UCSD-AML1 (cell line): ENCODE results near the gene KCNC4.

Experiments
- DNase-seq: peaks from one replicate; lab custom pipeline; 2025; ENCODE audit not compliant: unreplicated experiment; lab: John Stamatoyannopoulos, UW

Gene KCNC4

GRCh38 chr1:110211496-110212168, 1.5 kb downstream of the KCNC4 start:
- DNase-seq = no peak

- no peak for DNase-seq
These were observed 2.3 kb downstream of the KCNC4 start for GRCh38 chr1:110212169-110213142.

DNA sequence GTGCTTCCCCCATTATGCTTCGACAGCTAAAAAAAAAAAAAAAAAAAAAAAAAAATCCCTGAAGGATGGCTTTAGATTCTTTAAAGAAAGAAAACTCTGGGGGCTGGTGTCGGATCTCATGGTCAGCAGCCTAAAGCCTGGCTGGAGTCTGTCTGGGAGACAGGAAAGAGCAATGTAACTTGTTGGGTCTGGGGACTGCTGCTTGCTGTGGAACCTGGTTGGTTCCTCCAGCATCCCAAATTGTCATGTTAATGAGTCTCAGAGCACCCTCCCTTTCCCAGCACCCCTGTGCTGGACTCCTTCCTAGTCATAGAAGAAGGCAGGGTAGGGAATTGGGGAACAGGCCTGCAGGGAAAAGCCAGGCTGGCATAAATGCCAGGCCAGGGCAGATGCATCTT, 3.0 kb downstream of the KCNC4 start:
- DNase-seq = no peak

GRCh38 chr1:110214454-110215404, 4.6 kb downstream of the KCNC4 start:
- DNase-seq = no peak

GRCh38 chr1:110215621-110216515, 5.8 kb downstream of the KCNC4 start:
- DNase-seq = no peak

DNA sequence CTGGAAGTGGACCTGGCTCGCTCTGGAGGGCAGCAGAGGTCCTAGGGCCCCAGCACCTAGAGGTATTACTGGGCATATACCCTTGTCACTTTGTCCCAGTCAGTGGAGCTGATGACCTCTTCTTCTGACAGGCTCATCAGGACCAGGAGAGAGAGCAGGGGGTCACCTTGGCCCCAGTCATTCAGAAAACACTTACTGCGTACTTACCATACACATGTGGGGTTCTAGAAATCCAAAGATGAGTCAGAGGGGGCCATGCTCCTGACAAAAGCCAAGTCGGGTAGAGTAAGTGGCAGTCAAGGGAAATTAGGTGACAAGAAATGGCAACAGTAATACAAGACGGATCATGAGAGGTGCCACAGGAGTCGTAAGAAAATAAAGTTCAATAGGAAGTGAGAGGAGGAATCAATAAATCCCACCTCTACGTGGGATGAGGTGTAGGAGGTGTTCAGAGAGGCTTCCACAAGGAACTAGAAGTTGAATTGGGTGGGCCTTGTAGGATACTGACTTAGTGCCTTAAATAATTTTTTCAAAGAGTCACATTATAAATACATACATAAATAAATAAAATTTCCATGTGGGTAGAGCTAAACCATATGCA, 6.8 kb downstream of the KCNC4 start:
- no peak for DNase-seq

DNA sequence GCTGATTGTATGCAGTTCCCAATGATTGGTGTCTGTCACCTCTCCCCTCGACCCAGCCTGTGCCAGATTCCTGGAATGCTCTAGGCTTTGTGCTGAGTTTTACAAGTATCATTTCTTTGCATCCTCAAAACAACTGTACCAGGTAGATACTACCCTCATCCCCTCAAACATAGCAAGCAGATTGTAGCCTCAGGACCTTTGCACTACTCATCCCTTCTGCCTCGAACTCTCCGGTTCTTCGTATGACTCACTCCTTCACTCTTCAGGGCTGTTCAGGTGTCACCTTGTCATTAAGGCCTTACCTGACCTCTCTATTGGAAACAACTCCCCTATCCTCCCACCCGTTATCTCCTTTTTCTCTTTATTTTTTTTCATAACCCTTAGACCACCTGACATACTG, 8.0 kb downstream of the KCNC4 start:
- no peak for DNase-seq

DNA sequence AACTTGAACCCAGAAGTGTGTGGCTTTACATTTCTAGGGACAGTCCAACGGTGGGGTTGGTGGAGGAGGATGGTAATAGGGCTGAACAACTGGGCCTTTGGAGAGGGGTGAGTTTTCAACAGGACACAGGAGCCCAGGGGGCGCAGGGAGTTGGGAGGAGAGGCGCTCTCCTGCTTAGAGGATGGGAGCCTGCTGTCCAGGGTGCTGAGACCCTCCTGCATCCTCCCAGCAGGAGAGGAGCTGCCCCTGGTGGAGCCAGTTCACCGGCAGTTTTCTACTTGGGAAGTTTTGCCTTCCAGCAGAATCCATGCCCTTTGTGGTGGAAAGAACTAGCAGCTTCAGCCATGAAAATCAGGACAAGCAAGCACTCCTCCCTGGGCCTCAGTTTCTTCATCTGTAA, 8.6 kb downstream of the KCNC4 start:
- no peak for DNase-seq

GRCh38 chr1:110220324-110220723, 10.2 kb downstream of the KCNC4 start:
- no peak for DNase-seq

DNA sequence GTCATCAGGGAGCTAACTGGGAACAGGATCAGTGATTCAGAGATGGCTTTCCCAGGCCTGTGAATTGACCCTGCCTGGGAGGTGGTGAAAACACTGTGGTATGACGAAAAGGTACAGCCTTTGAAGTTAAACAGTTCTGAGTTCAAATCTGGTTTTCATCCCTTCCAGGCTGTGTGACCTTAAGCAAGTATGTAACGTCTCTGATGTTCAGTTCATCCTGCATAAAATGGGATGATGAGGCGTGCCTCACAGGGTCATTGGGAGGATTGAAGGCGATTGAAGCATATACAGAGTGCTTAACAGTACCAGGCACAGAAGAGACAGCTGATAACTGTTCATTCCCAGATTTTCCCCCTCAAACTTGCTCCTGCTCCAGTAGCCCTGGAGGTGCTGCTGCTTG, 11.0 kb downstream of the KCNC4 start:
- no peak for DNase-seq

- no peak for DNase-seq
These were observed 13.0 kb downstream of the KCNC4 start for GRCh38 chr1:110223127-110223526.

DNA sequence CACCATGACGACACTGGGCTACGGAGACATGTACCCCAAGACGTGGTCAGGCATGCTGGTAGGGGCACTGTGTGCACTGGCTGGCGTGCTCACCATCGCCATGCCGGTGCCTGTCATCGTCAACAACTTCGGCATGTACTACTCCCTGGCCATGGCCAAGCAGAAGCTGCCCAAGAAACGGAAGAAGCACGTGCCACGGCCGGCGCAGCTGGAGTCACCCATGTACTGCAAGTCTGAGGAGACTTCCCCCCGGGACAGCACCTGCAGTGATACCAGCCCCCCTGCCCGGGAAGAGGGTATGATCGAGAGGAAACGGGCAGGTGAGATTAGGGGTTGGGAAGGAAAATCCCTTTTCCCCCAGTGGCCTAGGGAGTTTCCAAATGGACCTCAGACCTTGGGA, 13.5 kb downstream of the KCNC4 start:
- DNase-seq = no peak

GRCh38 chr1:110224240-110224995, 14.3 kb downstream of the KCNC4 start:
- no peak for DNase-seq

DNA sequence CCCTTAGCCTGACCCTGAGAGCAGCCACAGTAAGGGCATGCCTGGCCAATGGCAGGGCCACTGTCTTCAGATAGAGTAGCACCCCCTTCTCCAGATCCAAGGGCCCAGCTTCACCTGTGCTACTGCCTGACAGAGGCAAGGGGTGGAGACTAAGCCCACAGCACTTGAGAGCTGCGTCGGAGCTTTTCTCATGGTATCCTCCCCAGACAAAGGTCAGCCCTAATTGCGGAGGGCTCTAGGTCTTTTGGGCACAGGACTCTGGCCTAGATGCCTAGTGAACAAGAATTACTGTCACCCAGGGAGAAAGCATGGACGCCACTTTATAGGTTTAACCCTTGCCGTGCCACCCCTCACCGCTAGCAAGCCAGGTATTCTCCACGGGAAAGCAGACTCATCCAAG, 15.1 kb downstream of the KCNC4 start:
- DNase-seq = no peak

GRCh38 chr1:110225756-110226404, 15.8 kb downstream of the KCNC4 start:
- DNase-seq = no peak

DNA sequence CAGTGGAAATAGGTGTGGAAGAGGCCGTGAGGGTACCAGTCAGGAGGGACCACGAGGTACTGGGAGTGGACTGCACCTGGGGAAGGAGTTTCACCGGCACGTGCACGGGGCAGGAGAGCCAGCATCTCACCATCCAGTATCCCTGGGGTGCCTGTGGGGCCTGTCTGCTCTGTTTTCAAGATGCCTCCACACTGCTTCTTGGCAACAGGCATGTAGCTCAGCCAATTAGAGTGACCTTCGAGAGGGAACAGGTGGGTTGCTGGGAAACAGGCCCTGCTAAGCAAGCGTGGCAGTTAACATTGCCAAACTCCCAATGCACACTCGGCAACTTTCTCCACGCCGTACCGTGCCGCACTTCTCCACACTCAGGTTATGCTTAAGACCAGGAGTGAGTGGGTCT, 17.7 kb downstream of the KCNC4 start:
- no peak for DNase-seq

DNA sequence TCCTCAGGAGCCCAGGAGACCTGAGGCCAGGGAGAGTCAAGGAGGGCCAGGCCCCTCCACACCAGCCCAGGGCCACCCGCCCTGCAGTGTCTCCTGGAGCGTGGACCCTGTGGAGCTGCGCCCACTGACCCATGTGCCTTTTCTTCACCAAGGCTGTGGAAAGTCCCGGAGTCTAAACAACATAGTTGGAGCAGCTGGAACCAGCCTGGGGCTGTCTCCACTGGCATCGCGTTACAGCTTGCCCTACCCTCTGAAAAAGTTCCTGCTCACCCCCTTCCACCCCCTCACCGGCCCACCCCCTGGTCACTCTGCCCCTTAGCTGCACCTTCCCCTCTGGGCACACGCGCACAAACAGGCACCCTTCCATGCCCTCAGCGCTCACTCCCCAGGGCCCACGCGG, 18.3 kb downstream of the KCNC4 start:
- no peak for DNase-seq

GRCh38 chr1:110228869-110229268, 18.8 kb downstream of the KCNC4 start:
- no peak for DNase-seq
